Right renal cortex interstitium (tissue), 3 donors: ENCODE results near the gene ARMH4. TPM values are rescaled to one million over a fixed set of nuclear protein-coding genes. Genes with fewer than 3 reads are reported as not detected.
A peak's percentile ranks its signal among the peaks of the same experiment; 100 is the strongest.

Experiments used
- DNase-seq, 3 donors: peaks; one replicate each; pipeline ENCODE4 v3.0.0-alpha.2; 2013; ENCODE audit warnings: low read depth in 3 of 3, low spot score in 2 of 3
- polyA plus RNA-seq, 3 donors: library from polyadenylated mRNA; unstranded; fragments of 120-200 nt; gene quantifications; one replicate each; pipeline ENCODE4 v1.2.1, GENCODE V29; 2013; ENCODE audit not compliant: insufficient read length in 3 of 3

Gene ARMH4, protein sequence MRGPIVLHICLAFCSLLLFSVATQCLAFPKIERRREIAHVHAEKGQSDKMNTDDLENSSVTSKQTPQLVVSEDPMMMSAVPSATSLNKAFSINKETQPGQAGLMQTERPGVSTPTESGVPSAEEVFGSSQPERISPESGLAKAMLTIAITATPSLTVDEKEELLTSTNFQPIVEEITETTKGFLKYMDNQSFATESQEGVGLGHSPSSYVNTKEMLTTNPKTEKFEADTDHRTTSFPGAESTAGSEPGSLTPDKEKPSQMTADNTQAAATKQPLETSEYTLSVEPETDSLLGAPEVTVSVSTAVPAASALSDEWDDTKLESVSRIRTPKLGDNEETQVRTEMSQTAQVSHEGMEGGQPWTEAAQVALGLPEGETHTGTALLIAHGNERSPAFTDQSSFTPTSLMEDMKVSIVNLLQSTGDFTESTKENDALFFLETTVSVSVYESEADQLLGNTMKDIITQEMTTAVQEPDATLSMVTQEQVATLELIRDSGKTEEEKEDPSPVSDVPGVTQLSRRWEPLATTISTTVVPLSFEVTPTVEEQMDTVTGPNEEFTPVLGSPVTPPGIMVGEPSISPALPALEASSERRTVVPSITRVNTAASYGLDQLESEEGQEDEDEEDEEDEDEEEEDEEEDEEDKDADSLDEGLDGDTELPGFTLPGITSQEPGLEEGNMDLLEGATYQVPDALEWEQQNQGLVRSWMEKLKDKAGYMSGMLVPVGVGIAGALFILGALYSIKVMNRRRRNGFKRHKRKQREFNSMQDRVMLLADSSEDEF
- polyA plus RNA-seq, result 10 to 100 TPM; 80.2 to 92.1 (median 81.3) TPM

GRCh38 chr14:58152014-58152857, at the start of gene ARMH4:
Gene ARMH4, minus strand, starts transcription at chr14:58152213. Its CDS starts 12,855 bp downstream, at chr14:58139358.
- peak in 2 of 3 donors; percentile 57 to 80 for DNase-seq

- no peak for DNase-seq
Measured at GRCh38 chr14:58200846-58201245, 48.8 kb upstream of the ARMH4 start.

DNA sequence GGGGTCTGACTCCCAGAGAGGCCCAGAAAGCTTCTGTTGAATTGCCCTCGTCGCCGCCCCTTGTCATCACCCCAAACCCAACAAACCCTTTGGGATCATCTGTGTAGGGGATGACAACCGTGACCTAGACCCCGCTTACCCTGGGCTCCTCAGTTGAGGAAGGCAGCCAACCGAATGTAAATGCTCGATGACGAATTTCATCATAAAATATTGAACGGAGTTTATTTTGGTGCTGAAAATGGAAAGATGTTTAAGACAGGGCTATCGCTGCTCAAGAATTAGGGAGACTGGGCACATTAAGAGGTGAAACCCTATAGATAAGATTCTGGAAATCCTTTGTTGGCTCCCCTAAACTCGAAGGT, 48.4 kb upstream of the ARMH4 start:
- peak in 1 of 3 donors; percentile 3 for DNase-seq

DNA sequence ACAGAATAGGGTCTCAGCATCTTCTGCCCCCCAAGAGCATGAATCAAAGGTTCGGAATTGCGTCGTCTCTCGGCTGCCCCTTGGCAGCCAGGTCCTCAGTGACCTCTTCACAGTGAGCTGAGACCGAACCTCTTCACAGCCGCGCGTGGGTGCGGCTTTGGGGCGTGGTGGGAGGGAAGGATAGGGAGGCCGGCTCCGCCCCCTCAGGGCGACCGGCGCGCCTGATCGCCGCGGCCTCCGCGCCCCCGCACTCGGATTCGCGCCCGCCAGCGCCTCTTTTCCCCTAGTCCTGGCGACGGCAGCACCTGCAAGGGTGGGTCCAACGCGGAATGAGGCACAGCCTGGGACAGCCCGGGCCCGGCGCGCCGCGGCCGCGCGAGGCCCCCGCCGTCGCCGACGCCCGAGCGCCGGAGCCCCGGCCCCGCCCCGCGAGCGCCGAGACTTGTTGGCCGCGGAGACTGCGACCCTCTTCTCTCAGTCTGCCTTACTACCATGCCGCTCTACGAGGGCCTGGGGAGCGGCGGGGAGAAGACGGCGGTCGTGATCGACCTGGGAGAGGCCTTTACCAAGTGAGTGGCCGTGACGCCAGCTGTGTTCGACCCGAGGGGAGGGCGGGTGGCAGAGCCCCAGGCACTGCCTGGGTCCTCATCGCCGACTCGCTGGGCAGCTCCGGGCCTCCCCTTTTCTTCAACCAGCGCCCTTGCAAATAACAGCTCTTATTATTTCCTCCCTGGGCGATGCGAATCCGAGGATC, 47.9 kb upstream of the ARMH4 start, which contains the start of gene ACTR10:
ACTR10 (plus strand) TSS at position 424 of the 754 bp plus-strand sequence; CDS start at position 493, 69 bp downstream.
- peak; percentile 67 to 74 (median 73) for DNase-seq

DNA sequence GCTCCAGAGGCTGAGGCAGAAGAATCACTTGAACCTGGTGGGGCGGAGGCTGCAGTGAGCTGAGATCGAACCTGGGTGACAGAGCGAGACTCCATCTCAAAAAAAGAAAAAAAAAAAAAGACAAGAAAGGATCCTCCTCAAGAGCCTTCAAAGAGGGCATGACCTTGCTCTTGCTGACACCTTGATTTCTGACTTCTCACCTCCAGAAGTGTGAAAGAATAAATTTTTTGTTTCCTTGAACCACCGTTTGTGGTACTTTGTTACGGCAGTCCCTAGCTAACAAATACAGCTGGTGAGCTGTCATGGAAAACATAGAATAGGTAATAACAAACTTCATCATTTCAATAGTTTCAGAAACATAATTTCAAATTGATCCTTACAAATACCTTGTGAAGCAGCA, 46.1 kb upstream of the ARMH4 start:
- DNase-seq, result no peak

DNA sequence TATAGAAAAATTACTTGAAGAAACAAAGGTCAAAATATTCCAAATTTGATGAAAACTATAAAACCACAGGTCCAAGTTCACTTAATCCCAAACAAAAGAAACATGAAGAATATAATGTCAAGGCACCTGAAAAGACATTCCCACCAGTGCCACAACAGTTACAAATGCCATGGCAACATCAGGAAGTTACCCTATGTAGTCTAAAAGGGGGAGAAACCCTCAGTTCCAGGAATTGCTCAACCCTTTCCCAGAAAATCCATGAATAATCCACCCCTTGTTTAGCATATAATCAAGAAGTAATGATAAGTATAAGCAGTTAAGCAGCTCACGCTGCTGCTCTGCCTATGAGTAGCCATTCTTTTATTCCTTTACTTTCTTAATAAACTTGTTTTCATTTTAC, 44.2 kb upstream of the ARMH4 start:
- no peak for DNase-seq

DNA sequence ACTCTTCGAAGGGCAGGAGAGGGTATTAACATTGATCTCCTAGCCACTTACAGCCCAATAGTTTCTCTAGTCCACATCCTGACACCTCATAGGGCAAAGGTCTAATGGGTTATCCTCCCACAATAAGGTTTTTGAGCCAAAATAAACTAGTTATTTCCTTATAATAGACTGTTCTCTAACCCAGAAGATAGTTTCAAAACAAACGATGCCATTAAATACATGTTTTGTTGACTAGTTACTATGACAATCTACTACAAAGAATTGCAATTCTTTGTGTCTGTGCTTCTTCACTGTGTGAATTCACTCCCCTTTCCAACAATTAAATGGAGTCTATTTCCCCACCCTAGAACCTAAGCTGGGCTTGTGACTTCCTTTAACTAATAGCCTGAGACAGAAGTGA, 41.5 kb upstream of the ARMH4 start:
- no peak for DNase-seq

GRCh38 chr14:58191763-58192601, 40.0 kb upstream of the ARMH4 start:
- no peak for DNase-seq

- no peak for DNase-seq
Measured at GRCh38 chr14:58189176-58189575, 37.2 kb upstream of the ARMH4 start.

DNA sequence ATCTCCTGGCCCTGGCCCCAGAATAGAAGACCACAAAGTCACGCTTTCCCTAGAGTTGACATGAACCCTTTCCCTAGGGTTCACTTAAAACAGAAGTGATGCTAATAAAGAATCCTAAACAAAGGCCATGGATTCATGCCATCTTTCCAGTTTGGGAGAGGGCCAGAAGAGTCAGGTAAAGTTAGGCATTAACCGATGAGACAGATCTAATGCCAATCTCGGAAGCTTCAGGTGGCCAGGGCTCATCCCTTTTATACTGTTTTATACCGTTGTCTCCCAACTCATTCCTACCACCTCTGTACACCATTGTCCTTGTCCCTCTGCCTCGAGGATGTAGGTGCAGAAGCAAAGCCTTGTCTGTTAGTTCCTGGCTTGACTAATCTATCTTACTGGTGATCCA, 25.1 kb upstream of the ARMH4 start:
- no peak for DNase-seq

DNA sequence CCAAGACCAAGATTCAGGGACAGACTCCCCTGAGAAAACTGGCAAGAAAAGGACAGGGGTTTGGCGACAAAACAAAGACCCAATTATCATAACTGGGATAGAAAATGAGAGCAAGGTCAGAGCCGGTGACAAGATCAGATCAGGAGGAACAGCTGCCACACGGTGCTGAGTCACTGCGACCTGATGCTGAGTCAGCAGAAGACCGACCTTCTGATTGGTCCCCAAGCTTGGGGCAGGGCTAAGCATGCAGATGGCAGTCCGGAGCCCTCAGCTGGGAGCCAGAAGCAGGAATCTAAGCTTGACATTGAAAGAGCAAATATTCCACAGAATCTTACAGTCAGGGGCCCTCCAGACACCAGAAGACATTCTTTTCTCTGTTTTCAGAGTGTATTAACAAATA, 19.1 kb upstream of the ARMH4 start:
- no peak for DNase-seq

GRCh38 chr14:58167891-58168290, 15.9 kb upstream of the ARMH4 start:
- no peak for DNase-seq

- DNase-seq, result no peak
Measured at GRCh38 chr14:58167057-58167456, 15.0 kb upstream of the ARMH4 start.

DNA sequence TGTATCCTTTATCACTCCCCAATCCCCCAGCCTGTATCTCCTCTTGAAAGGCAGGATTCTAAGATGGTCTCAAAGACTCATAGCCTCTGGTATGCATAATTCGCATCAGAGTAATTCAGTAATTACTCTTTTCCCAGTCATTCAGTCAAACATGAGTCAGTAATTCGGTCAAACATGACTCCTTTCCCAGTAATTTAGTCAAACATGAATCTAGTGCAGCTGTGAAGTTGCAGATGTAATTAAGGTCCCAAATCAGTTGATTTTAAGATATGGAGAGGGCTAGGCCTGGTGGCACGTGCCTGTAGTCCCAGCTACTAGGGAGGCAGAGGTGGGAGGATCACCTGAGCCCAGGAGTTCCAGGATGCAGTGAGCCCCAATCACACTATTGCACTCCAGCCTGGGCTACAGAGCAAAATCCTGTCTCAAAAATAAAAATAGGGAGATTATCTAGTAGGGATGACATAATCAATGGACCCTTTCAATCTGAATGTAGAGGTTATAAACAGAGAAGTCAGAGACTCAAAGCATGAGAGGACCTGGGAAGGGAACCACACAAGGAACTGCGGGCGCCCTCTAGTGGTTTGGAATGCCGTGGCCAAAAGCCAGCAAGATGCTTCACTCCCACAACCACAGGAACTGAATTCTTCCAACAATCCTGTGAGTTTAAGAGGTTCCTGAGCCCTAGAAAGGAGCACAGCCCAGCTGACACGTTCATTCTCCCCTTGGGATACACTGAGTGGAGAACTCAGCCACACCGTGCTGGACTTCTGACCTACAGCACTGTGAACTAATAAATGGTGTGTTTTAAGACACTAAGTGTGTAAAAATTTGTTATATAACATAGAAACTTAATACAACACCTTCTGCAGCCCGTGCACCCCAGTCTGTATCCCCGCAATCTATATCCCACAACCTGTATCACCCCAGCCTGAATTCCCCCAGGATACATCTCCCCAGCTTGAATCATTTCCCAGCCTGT, 14.3 kb upstream of the ARMH4 start:
- peak in 2 of 3 donors; percentile 41 to 74 for DNase-seq

GRCh38 chr14:58160561-58160960, 8.5 kb upstream of the ARMH4 start:
- DNase-seq, result no peak

- DNase-seq, result peak in 2 of 3 donors; percentile 51 to 56
Measured at GRCh38 chr14:58151133-58152013, 640 bp downstream of the ARMH4 start.

GRCh38 chr14:58150243-58150805, 1.7 kb downstream of the ARMH4 start:
- DNase-seq, result no peak
